Measurements from ENCODE around the gene TACR1.
"Not testable (repeated sequence)": the region's sequence is repeated elsewhere in the genome, so short reads cannot be mapped to it uniquely, and the experiment has no call there.

The TACR1 gene

GRCh38 chr2:75199428-75200011, at the start of gene TACR1:
Gene TACR1, minus strand, starts transcription at chr2:75199520. Its CDS starts 586 bp downstream, at chr2:75198934.
- DNase-seq: peak; percentile 54

- DNase-seq: not testable (repeated sequence)
Observed at GRCh38 chr2:75248581-75248980, 49.3 kb upstream of the TACR1 start.

DNA sequence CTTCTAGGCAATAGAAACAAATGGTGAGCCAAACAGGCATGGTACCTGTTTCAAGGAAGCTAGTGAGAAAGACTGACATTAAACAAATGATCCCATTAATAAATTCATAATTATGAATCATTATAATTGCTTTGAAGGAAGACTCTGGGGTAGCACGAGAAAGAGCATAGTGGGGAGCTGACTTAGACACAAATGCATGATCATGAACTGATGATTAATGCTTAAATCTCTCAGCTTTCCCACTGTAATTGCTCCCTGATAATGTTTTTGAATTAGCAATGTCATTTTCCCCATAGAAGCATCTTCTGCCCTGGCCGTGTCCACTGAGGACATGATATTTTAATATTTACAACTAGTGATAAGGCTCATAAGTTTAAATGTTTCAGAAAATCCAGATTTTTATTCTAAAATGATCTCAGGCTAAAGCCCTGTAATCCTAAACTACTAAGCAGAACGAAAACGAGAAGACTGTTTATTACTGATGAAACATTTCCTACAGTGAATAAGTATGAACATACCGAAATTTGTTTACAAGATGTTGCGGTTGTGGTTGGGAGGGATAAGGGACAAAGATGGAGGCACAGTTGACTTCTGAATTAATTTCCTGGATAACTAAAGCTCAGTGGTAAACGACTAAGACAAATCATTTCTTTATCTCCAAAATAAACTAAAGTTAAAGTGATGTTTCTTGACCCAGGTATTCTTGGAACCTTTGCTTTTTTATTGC, 47.3 kb upstream of the TACR1 start:
- no peak for DNase-seq

GRCh38 chr2:75243219-75243618, 43.9 kb upstream of the TACR1 start:
- no peak for DNase-seq

DNA sequence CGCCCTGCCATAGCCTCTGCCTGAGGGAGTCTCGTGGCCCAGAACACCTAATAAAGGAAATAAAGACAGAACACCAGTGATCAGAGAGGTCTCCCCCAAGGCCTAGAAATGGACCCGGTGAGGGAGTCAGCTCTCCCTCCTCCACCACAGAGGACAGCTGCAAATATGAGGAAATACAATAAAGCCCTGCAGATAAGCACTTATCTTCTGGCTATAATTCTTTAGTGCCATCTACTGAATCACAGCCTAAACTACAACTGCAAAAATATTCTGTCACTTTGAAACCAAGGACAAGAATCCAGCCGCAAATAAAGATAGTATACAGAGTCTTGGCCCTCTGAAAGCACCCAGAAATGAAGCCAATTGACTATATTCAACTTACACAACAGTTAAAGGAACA, 42.4 kb upstream of the TACR1 start:
- peak; percentile 35 for DNase-seq

GRCh38 chr2:75238670-75239330, 39.5 kb upstream of the TACR1 start:
- DNase-seq: no peak

- DNase-seq: no peak
Observed at GRCh38 chr2:75237296-75237695, 38.0 kb upstream of the TACR1 start.

GRCh38 chr2:75233965-75234364, 34.6 kb upstream of the TACR1 start:
- DNase-seq: no peak

- peak; percentile 8 for DNase-seq
Observed at GRCh38 chr2:75226617-75227016, 27.3 kb upstream of the TACR1 start.

DNA sequence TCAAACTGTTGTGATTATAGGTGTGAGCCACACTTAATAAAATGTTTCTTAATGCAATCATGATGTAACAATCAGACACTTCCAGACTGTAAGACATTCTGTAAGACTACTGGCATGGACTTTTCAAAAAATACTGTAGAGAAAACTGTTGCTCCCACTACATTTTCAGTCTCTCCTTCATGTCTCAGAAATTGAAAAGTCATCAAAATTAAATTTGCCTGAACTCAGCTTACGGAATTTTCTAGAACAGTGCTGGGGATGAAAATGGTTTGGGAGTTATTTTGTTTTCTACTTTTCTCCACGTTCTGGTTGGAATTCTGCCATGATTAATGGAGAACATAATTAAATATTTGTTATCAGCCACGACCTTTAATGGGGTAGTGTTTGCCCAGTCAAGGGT, 26.8 kb upstream of the TACR1 start:
- DNase-seq: no peak

- no peak for DNase-seq
Observed at GRCh38 chr2:75224636-75225094, 25.3 kb upstream of the TACR1 start.

- DNase-seq: no peak
Observed at GRCh38 chr2:75222527-75222926, 23.2 kb upstream of the TACR1 start.

GRCh38 chr2:75221862-75222261, 22.5 kb upstream of the TACR1 start:
- no peak for DNase-seq

- DNase-seq: not testable (repeated sequence)
Observed at GRCh38 chr2:75219213-75219612, 19.9 kb upstream of the TACR1 start.

- no peak for DNase-seq
Observed at GRCh38 chr2:75211266-75211770, 12.0 kb upstream of the TACR1 start.

- DNase-seq: no peak
Observed at GRCh38 chr2:75210409-75210808, 11.1 kb upstream of the TACR1 start.

DNA sequence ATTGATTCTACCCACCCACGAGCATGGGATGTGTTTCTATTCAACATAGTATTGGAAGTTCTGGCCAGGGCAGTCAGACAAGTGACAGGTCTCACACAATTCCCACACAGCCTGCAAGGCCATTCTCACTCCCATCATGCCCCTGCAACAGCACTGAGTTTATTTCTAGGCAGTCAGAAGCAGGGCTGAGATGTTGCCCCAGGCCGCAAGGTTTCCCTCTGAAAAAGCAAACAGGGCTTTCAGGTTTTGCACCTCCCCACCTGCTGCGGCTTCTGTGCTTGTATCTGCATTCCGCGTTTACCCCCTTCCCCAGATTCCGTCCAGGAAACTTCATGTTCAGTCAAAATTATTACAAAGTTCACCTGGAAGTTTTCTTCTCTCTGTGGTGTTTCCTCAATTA, 9.4 kb upstream of the TACR1 start:
- no peak for DNase-seq

DNA sequence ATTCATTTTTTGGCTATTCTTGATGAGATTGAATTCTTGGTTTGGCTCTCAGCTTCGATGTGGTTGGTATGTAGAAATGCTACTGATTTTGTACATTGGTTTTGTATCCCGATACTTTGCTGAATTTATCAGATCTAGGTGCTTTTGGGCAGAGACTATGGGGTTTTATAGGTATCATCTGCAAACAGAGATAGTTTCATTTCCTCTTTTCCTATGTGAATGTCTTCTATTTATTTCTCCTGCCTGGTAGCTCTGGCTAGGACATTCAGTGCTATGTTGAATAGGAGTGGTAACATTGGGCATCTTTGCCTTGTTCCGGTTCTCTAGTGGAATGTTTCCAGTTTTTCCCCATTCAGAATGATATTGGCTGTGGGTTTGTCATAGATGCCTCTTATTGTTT, 5.5 kb upstream of the TACR1 start:
- no peak for DNase-seq

GRCh38 chr2:75202359-75202758, 3.0 kb upstream of the TACR1 start:
- no peak for DNase-seq

DNA sequence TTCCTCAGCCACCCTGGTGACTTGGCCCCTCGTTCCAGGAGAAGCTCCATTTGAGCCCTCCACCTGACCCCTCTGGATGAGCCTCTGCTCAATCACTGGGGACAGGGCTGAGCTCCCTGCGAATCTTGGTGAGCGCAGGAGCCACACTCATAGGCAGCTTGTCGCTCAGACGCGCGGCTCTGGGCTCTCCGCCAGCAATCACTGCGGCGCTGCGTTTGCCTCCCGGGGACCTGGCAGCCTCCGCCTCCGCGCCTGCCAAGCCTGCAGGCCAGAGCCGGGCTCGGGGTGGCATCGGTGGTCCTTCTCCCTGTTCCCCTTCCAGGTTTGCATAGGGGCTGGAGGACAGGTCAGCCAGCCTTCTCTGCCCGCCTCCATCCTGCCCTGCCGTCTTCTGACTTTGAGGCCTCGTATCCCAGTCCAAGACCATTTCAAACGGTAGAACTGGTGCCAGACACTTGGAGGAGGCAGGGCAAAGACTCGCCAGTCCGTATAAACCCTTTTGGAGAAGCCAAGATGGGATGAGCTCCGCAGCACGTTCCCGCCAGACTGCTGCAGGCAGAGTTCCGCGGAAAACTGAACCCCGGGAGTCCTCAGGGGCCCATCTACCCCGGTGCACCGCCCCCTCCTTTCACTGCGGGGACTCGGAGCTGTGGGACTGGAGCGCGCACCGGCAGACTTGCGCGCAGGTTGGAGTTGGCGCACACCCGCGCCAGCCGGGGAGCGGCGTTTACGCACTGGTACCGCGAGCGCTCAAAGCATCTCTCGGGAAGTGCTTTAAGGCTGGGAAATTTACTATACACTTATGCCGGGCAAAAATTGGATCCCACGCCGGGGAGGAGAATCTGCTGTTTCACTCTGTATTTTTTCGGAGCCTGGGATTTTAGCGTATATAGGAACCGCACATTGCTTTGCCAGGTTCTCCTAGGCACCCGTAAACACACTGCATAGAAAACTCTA, 1.1 kb upstream of the TACR1 start:
- peak; percentile 35 for DNase-seq

GRCh38 chr2:75195076-75195691, 4.1 kb downstream of the TACR1 start:
- DNase-seq: no peak

DNA sequence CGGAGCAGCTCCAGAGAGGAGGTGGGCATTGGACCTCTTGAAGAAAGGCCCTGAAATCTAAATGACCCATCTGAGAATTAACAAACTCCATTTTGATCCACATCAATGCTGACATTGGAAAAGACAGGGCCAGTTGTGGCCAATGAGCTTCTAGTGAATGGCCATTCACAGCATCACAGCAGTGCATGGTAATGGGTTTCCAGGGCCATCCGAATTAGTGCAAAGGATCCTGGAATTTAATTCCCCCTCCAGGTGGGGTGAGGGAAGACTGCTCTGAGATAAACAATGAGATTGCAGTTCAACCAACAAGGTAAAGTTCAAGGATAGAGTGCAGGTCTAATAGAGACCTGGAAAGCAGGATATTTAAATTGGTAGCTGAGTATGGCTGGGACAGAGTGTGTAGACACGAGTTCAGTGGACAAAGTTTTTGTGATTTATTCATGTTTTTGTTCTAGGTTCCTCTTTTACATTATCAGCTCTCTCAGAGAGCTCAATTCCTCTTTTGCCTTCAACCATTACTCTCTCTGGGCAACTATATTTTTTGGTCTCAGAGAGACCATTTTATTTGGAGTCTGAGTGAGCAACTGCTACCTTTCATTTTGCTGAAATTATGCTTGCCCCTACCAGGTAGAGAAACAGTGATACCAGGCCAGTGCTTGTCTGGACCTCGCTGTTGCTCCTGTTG, 5.0 kb downstream of the TACR1 start:
- no peak for DNase-seq

All from NCI-H82 (cell line).